SK-N-SH treated with all-trans-retinoic acid at 6 μM for 48 hours (cell line): Measurements from ENCODE around the gene MAPRE2.

Experiments used
- ATAC-seq: fragments of 200-7000 bp; cut with Tn5 transposase; 3 replicates; pipeline ENCODE4 v1.9.1; 2020; ENCODE audit warnings: mild to moderate bottlenecking, moderate library complexity
- ARNTL ChIP-seq: fragments of 450-650 bp; formaldehyde crosslinking; IDR thresholded peaks from 2 replicates; pipeline ENCODE4 v1.5.0; 2020; ENCODE audit warnings: low read depth, mild to moderate bottlenecking, moderate library complexity, borderline replicate concordance
- BACH2 ChIP-seq: fragments of 250-450 bp; sonication (Bioruptor Pico); IDR thresholded peaks from 2 replicates; pipeline ENCODE4 v1.9.0; 2021; ENCODE audit warnings: mild to moderate bottlenecking, borderline replicate concordance
- CSDC2 ChIP-seq: fragments of 250-450 bp; sonication (Bioruptor Pico); IDR thresholded peaks from 2 replicates; pipeline ENCODE4 v1.5.0; 2020; ENCODE audit warnings: mild to moderate bottlenecking, moderate library complexity
- CSRNP3 ChIP-seq: fragments of 250-450 bp; sonication (Bioruptor Pico); IDR thresholded peaks from 2 replicates; pipeline ENCODE4 v1.5.1; 2021; ENCODE audit warnings: mild to moderate bottlenecking, moderate library complexity
- ISL1 ChIP-seq: fragments of 250-450 bp; sonication (Bioruptor Pico); IDR thresholded peaks from 2 replicates; pipeline ENCODE4 v2.1.2; 2022; ENCODE audit warnings: mild to moderate bottlenecking, moderate library complexity
- OSR1 ChIP-seq: fragments of 250-450 bp; sonication (Bioruptor Pico); IDR thresholded peaks from 2 replicates; pipeline ENCODE4 v1.8.0; 2022; ENCODE audit warnings: moderate library complexity, mild to moderate bottlenecking, inconsistent platforms
- PATZ1 ChIP-seq: fragments of 250-450 bp; sonication (Bioruptor Pico); IDR thresholded peaks from 2 replicates; pipeline ENCODE4 v1.8.0; 2020; ENCODE audit warnings: mild to moderate bottlenecking, moderate library complexity, borderline replicate concordance
- PPARA ChIP-seq: fragments of 250-450 bp; sonication (Bioruptor Pico); IDR thresholded peaks from 2 replicates; pipeline ENCODE4 v1.5.0; 2020; ENCODE audit warnings: mild to moderate bottlenecking, borderline replicate concordance
- RARB ChIP-seq: fragments of 250-450 bp; sonication (Bioruptor Pico); IDR thresholded peaks from 2 replicates; pipeline ENCODE4 v1.8.0; 2021; ENCODE audit warnings: mild to moderate bottlenecking, moderate library complexity
- SNAI2 ChIP-seq: fragments of 250-450 bp; sonication (Bioruptor Pico); IDR thresholded peaks from 2 replicates; pipeline ENCODE4 v1.5.0; 2020; ENCODE audit warnings: mild to moderate bottlenecking, moderate library complexity
- TCF4 ChIP-seq: fragments of 250-450 bp; sonication (Bioruptor Pico); IDR thresholded peaks from 2 replicates; pipeline ENCODE4 v1.8.0; 2021; ENCODE audit warnings: mild to moderate bottlenecking, moderate library complexity, borderline replicate concordance
- TOX ChIP-seq: fragments of 250-450 bp; sonication (Bioruptor Pico); IDR thresholded peaks from 2 replicates; pipeline ENCODE4 v1.8.0; 2021; ENCODE audit warnings: mild to moderate bottlenecking, moderate library complexity, borderline replicate concordance
- ZFP3 ChIP-seq: fragments of 250-450 bp; sonication (Bioruptor Pico); IDR thresholded peaks from 2 replicates; pipeline ENCODE4 v1.5.0; 2020; ENCODE audit warnings: mild to moderate bottlenecking, moderate library complexity
- ZNF565 ChIP-seq: fragments of 450-650 bp; formaldehyde crosslinking; conservative IDR thresholded peaks from 2 replicates; pipeline ENCODE4 v1.5.0; 2020; ENCODE audit warnings: low read depth, mild to moderate bottlenecking, moderate library complexity
- ZNF70 ChIP-seq: fragments of 450-650 bp; formaldehyde crosslinking; IDR thresholded peaks from 2 replicates; pipeline ENCODE4 v1.5.0; 2020; ENCODE audit warnings: mild to moderate bottlenecking, moderate library complexity
- ZNF8 ChIP-seq: fragments of 450-650 bp; formaldehyde crosslinking; IDR thresholded peaks from 2 replicates; pipeline ENCODE4 v1.5.0; 2020; ENCODE audit warnings: mild to moderate bottlenecking, moderate library complexity
- TF ChIP-seq, protein P1 (sequence below): fragments of 250-450 bp; sonication (Bioruptor Pico); IDR thresholded peaks from 2 replicates; pipeline ENCODE4 v1.8.0; 2021; ENCODE audit warnings: low read depth, mild to moderate bottlenecking, moderate library complexity, borderline replicate concordance
- TF ChIP-seq, protein P2 (sequence below): fragments of 250-450 bp; sonication (Bioruptor Pico); IDR thresholded peaks from 2 replicates; pipeline ENCODE4 v1.5.0; 2020; ENCODE audit warnings: mild to moderate bottlenecking, moderate library complexity
- TF ChIP-seq, protein P3 (sequence below): fragments of 250-450 bp; sonication (Bioruptor Pico); IDR thresholded peaks from 2 replicates; pipeline ENCODE4 v1.5.1; 2020; ENCODE audit warnings: low read depth, mild to moderate bottlenecking, moderate library complexity

MAPRE2 gene

DNA sequence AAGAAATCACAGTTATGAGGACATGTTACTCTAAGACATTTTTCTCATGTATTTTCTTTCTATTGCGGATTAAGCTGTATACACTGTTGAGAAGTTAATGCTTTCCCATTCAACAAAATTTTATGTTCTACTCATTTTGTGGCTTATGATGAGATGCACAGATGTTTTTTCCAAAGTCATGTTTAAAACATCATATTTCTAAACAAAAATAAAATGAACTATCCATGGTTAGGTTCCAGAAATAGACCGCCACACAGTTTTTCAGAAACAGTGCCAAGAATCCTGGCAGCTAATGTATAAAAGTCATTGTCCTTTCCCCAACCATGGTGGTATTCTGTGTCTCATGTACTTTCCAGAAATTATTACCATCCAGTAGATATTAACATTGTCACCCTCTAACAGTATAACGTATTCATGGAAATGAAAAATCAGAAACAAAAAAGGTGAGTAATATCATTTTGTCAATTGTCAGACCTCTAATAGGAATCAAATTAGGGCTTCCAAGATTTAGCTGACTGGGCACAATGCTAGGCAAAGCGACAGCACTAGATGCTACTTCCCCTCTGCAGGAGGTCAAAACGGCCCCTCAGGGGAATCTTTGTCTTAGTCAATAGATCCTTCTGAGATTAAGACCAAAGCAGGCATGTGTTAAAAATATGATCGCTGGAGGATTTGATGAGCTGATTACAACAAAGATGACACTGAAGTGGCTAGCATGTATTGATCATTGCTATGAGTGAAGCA lies 145.2 kb downstream of the MAPRE2 start:
- no peak for ATAC-seq
- TF ChIP-seq PATZ1 = no peak
- no peak for TF ChIP-seq BACH2 (CRISPR knock-in tag)
- TF ChIP-seq, protein P1, sequence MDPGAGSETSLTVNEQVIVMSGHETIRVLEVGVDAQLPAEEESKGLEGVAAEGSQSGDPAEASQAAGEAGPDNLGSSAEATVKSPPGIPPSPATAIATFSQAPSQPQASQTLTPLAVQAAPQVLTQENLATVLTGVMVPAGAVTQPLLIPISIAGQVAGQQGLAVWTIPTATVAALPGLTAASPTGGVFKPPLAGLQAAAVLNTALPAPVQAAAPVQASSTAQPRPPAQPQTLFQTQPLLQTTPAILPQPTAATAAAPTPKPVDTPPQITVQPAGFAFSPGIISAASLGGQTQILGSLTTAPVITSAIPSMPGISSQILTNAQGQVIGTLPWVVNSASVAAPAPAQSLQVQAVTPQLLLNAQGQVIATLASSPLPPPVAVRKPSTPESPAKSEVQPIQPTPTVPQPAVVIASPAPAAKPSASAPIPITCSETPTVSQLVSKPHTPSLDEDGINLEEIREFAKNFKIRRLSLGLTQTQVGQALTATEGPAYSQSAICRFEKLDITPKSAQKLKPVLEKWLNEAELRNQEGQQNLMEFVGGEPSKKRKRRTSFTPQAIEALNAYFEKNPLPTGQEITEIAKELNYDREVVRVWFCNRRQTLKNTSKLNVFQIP (CRISPR knock-in tag) = no peak
- TF ChIP-seq, protein P2, sequence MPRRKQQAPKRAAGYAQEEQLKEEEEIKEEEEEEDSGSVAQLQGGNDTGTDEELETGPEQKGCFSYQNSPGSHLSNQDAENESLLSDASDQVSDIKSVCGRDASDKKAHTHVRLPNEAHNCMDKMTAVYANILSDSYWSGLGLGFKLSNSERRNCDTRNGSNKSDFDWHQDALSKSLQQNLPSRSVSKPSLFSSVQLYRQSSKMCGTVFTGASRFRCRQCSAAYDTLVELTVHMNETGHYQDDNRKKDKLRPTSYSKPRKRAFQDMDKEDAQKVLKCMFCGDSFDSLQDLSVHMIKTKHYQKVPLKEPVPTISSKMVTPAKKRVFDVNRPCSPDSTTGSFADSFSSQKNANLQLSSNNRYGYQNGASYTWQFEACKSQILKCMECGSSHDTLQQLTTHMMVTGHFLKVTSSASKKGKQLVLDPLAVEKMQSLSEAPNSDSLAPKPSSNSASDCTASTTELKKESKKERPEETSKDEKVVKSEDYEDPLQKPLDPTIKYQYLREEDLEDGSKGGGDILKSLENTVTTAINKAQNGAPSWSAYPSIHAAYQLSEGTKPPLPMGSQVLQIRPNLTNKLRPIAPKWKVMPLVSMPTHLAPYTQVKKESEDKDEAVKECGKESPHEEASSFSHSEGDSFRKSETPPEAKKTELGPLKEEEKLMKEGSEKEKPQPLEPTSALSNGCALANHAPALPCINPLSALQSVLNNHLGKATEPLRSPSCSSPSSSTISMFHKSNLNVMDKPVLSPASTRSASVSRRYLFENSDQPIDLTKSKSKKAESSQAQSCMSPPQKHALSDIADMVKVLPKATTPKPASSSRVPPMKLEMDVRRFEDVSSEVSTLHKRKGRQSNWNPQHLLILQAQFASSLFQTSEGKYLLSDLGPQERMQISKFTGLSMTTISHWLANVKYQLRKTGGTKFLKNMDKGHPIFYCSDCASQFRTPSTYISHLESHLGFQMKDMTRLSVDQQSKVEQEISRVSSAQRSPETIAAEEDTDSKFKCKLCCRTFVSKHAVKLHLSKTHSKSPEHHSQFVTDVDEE (CRISPR knock-in tag) = no peak
- TF ChIP-seq SNAI2 (CRISPR knock-in tag) = no peak
- no peak for TF ChIP-seq ISL1 (CRISPR knock-in tag)
- no peak for TF ChIP-seq OSR1 (CRISPR knock-in tag)
- no peak for TF ChIP-seq CSDC2
- TF ChIP-seq TOX (CRISPR knock-in tag) = no peak
- no peak for TF ChIP-seq ARNTL (CRISPR knock-in tag)
- TF ChIP-seq ZFP3 (CRISPR knock-in tag) = no peak
- no peak for TF ChIP-seq ZNF8 (CRISPR knock-in tag)
- no peak for TF ChIP-seq CSRNP3
- no peak for TF ChIP-seq ZNF70
- no peak for TF ChIP-seq PPARA (CRISPR knock-in tag)
- no peak for TF ChIP-seq TCF4 (CRISPR knock-in tag)

GRCh38 chr18:35189510-35189909 lies 148.3 kb downstream of the MAPRE2 start:
- ATAC-seq = no peak
- TF ChIP-seq RARB (CRISPR knock-in tag) (no peak), ZNF8 (CRISPR knock-in tag) (no peak), SNAI2 (CRISPR knock-in tag) (no peak; the same call in 1 of the 2 replicates), PATZ1 (no peak), CSRNP3 (no peak), TCF4 (CRISPR knock-in tag) (no peak), ZNF565 (no peak)
- TF ChIP-seq, protein P1 (CRISPR knock-in tag) = no peak
- TF ChIP-seq, protein P3, sequence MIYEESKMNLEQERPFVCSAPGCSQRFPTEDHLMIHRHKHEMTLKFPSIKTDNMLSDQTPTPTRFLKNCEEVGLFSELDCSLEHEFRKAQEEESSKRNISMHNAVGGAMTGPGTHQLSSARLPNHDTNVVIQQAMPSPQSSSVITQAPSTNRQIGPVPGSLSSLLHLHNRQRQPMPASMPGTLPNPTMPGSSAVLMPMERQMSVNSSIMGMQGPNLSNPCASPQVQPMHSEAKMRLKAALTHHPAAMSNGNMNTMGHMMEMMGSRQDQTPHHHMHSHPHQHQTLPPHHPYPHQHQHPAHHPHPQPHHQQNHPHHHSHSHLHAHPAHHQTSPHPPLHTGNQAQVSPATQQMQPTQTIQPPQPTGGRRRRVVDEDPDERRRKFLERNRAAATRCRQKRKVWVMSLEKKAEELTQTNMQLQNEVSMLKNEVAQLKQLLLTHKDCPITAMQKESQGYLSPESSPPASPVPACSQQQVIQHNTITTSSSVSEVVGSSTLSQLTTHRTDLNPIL (CRISPR knock-in tag) = no peak
